Natural killer cell (primary cell): ENCODE data around the gene ZNF664. TPM values are rescaled to one million over a fixed set of nuclear protein-coding genes. Genes with fewer than 3 reads are reported as not detected.

Experiments used
- ATAC-seq, 3 donors: fragments of 150-1000 bp in 2 of 3; fragments of 200-7000 bp in 1 of 3; cut with Tn5 transposase; 1 replicate in 1 of 3; 2 replicates in 2 of 3; pipeline ENCODE4 v1.10.0; 2021; ENCODE audit warnings: mild to moderate bottlenecking in 2 of 3, moderate library complexity in 2 of 3
- DNase-seq, 2 donors: peaks; one replicate each; pipeline versions ENCODE4 v3.0.0 to v3.0.0-alpha.2; 2013 to 2021; ENCODE audit warnings: mixed read lengths in 1 of 2
- H3K27ac ChIP-seq: one replicate; pipeline ENCODE4 v1.5.1; 2013; ENCODE audit warnings: mild to moderate bottlenecking, low read length
- H3K27me3 ChIP-seq: one replicate; pipeline ENCODE4 v1.6.1; 2013; ENCODE audit warnings: low read length; ENCODE audit not compliant: control insufficient read depth, insufficient read depth
- H3K36me3 ChIP-seq: one replicate; pipeline ENCODE4 v1.6.1; 2013; ENCODE audit warnings: low read length; ENCODE audit not compliant: control insufficient read depth, insufficient read depth
- H3K4me1 ChIP-seq: one replicate; pipeline ENCODE4 v1.6.1; 2013; ENCODE audit warnings: low read length; ENCODE audit not compliant: control insufficient read depth, insufficient read depth
- H3K4me3 ChIP-seq: one replicate; pipeline ENCODE4 v1.5.1; 2013; ENCODE audit warnings: low read length
- H3K9me3 ChIP-seq: one replicate; pipeline ENCODE4 v1.6.1; 2013; ENCODE audit warnings: low read length; ENCODE audit not compliant: control insufficient read depth, insufficient read depth
- H3K27ac Mint-ChIP-seq, 2 donors: one replicate each; pipeline ENCODE4 v1.8.0; 2022; ENCODE audit warnings: mild to moderate bottlenecking in 2 of 2, mixed read lengths in 2 of 2, moderate library complexity in 1 of 2
- H3K27me3 Mint-ChIP-seq, 2 donors: one replicate each; pipeline ENCODE4 v1.8.0; 2022; ENCODE audit warnings: low read depth in 2 of 2, mixed read lengths in 2 of 2
- H3K36me3 Mint-ChIP-seq: one replicate; pipeline ENCODE4 v1.8.0; 2022; ENCODE audit warnings: mixed read lengths
- H3K4me1 Mint-ChIP-seq, 2 donors: one replicate each; pipeline ENCODE4 v1.8.0; 2022; ENCODE audit warnings: mixed read lengths in 2 of 2
- H3K4me3 Mint-ChIP-seq: one replicate; pipeline ENCODE4 v1.8.0; 2022; ENCODE audit warnings: mild to moderate bottlenecking, moderate library complexity, mixed read lengths
- H3K9me3 Mint-ChIP-seq, 2 donors: one replicate each; pipeline ENCODE4 v1.8.0; 2022; ENCODE audit warnings: mixed read lengths in 2 of 2
- CTCF ChIP-seq: fragments of 200-600 bp; IDR thresholded peaks from one replicate; pipeline ENCODE4 v1.8.0; 2022; ENCODE audit warnings: antibody characterized with exemption
- WGBS: methylation state at CpG from one replicate; pipeline ENCODE4 v1.1.7; 2013; ENCODE audit warnings: missing lambda C conversion rate; ENCODE audit not compliant: insufficient coverage; 5-methylcytosine and 5-hydroxymethylcytosine counted together
- intact Hi-C: fragments of 100-400 bp; cut with micrococcal nuclease; formaldehyde crosslinking; loops from one replicate; pipeline ENCODE4 v1.14.2; 2022
- total RNA-seq, 4 donors: library from RNA; stranded (reverse); fragments of 120-200 nt in 1 of 4; gene quantifications; one replicate each; pipeline versions ENCODE4 v1.2.3 to v1.2.4, GENCODE V29; 2013 to 2022

The ZNF664 gene
- total RNA-seq, 3 donors from 2014 or later (not counting 1 experiment from before 2014, with no cell fraction given): 36.0 to 47.3 (median 46.9) TPM

- DNase-seq (peak in 1 of 2 donors; percentile 79), ATAC-seq (no peak)
- no peak overlapping the region for H3K4me3 Mint-ChIP-seq
- intact Hi-C loops: loop anchor here (10.0 kb wide), 1 partner anchor 493 kb away; no protein-coding TSS in a partner anchor
- Histone ChIP-seq H3K27me3 (no peaks in the 10 kb centered on the region), H3K4me1 (peaks cover 37% of the 10 kb centered on the region), H3K4me3 (no peak overlapping the region), H3K9me3 (no peaks in the 10 kb centered on the region), H3K36me3 (peaks cover 3% of the 10 kb centered on the region), H3K27ac (no peak overlapping the region)
- WGBS: 88% methylated on average over 11 of the region's 14 CpGs
- H3K36me3 Mint-ChIP-seq: no peaks in the 10 kb centered on the region
- H3K9me3 Mint-ChIP-seq: no peaks in the 10 kb centered on the region
- peak overlapping the region in 1 of 2 donors; percentile 23 for H3K27ac Mint-ChIP-seq
- no peaks in the 10 kb centered on the region for H3K27me3 Mint-ChIP-seq
- no peak for TF ChIP-seq CTCF
- H3K4me1 Mint-ChIP-seq: peaks cover 35 to 45% of the 10 kb centered on the region in 2 donors
Observed at GRCh38 chr12:123931686-123932321, 41.2 kb upstream of the ZNF664 start.

GRCh38 chr12:123933214-123933613 lies 39.8 kb upstream of the ZNF664 start:
- 95% methylated on average over 14 of the region's 14 CpGs for WGBS

GRCh38 chr12:123934016-123934620 lies 38.9 kb upstream of the ZNF664 start:
- no peaks in the 10 kb centered on the region for H3K9me3 Mint-ChIP-seq
- peak overlapping the region; percentile 74 for H3K4me3 Mint-ChIP-seq
- Histone ChIP-seq H3K9me3 (no peaks in the 10 kb centered on the region), H3K4me3 (no peak overlapping the region), H3K27me3 (no peaks in the 10 kb centered on the region), H3K4me1 (peaks cover 60% of the 10 kb centered on the region), H3K36me3 (peaks cover 3% of the 10 kb centered on the region), H3K27ac (no peak overlapping the region)
- DNase-seq (no peak), ATAC-seq (no peak)
- peaks cover 57 to 64% of the 10 kb centered on the region in 2 donors for H3K4me1 Mint-ChIP-seq
- TF ChIP-seq CTCF: no peak
- H3K27ac Mint-ChIP-seq: peak overlapping the region; percentile 77 to 78
- H3K27me3 Mint-ChIP-seq: no peaks in the 10 kb centered on the region
- intact Hi-C loops: loop anchor here (2.0 to 10.0 kb wide), 2 partner anchors 17 to 491 kb away; no protein-coding TSS in a partner anchor
- WGBS: 61% methylated on average over 11 of the region's 11 CpGs
- no peaks in the 10 kb centered on the region for H3K36me3 Mint-ChIP-seq

More at GRCh38 chr12:123933214-123933613, 39.8 kb upstream of the ZNF664 start:
- Mint-ChIP-seq H3K27ac (peak overlapping the region; percentile 77 to 78), H3K36me3 (no peaks in the 10 kb centered on the region), H3K4me1 (peaks cover 48 to 55% of the 10 kb centered on the region in 2 donors), H3K9me3 (no peaks in the 10 kb centered on the region), H3K4me3 (no peak overlapping the region), H3K27me3 (no peaks in the 10 kb centered on the region)
- TF ChIP-seq CTCF: no peak
- ATAC-seq (no peak), DNase-seq (no peak)
- Histone ChIP-seq H3K4me1 (peaks cover 51% of the 10 kb centered on the region), H3K36me3 (peaks cover 3% of the 10 kb centered on the region), H3K27me3 (no peaks in the 10 kb centered on the region), H3K27ac (no peak overlapping the region), H3K9me3 (no peaks in the 10 kb centered on the region), H3K4me3 (no peak overlapping the region)
- intact Hi-C loops: loop anchor here (10.0 kb wide), 1 partner anchor 492 kb away; no protein-coding TSS in a partner anchor
